Upper lobe of left lung (tissue), 4 donors: ENCODE measurements around the gene ABHD1.

Experiments
- POLR2A ChIP-seq, 4 donors: fragments of 450-650 bp; IDR thresholded peaks; one replicate each; pipeline ENCODE4 v1.5.1; 2016 to 2017; ENCODE audit warnings: antibody characterized with exemption in 4 of 4, mild to moderate bottlenecking in 2 of 4
- TF ChIP-seq, protein P1 (sequence below), 6 experiments: fragments of 450-650 bp in 4 of 6; fragments of 200-600 bp in 2 of 6; sonication (generic) in 2 of 6; IDR thresholded peaks; one replicate each; pipeline ENCODE4 v1.5.1; 2016 to 2019; ENCODE audit warnings: antibody characterized with exemption in 6 of 6

DNA sequence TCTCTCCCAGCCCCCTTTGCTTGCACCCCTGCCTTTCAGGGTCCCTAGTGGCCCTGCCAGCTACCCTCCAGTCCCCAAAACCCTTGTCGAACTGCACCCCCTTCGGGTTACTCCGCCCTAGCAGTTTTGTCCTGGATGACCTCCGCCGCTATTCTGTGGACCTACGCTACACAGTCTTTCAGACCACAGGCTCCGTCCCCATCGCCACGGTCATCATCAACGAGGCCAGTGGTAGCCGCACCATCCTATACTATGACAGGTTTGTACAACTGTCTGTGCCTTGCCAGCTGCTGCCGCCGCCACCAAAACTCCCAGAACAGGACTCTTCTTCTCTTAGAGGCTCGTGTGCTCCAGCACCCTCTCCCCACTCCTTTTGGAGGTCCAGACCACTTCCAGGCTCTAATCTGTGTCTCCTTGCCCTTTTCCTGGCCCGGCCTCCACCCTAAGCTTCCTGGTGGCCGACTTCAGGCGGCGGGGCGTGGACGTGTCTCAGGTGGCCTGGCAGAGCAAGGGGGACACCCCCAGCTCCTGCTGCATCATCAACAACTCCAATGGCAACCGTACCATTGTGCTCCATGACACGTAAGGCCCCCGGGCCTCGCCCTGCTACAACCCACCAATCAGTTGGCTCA lies 29.1 kb upstream of the ABHD1 start:
- TF ChIP-seq, protein P1, sequence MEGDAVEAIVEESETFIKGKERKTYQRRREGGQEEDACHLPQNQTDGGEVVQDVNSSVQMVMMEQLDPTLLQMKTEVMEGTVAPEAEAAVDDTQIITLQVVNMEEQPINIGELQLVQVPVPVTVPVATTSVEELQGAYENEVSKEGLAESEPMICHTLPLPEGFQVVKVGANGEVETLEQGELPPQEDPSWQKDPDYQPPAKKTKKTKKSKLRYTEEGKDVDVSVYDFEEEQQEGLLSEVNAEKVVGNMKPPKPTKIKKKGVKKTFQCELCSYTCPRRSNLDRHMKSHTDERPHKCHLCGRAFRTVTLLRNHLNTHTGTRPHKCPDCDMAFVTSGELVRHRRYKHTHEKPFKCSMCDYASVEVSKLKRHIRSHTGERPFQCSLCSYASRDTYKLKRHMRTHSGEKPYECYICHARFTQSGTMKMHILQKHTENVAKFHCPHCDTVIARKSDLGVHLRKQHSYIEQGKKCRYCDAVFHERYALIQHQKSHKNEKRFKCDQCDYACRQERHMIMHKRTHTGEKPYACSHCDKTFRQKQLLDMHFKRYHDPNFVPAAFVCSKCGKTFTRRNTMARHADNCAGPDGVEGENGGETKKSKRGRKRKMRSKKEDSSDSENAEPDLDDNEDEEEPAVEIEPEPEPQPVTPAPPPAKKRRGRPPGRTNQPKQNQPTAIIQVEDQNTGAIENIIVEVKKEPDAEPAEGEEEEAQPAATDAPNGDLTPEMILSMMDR (IDR thresholded peaks at IDR 0.05), result no peak
- no peak for TF ChIP-seq POLR2A (IDR thresholded peaks at IDR 0.05)
